ENCODE results near the gene EPHA5.
"Not testable (repeated sequence)": the region's sequence is repeated elsewhere in the genome, so short reads cannot be mapped to it uniquely, and the experiment has no call there.

The EPHA5 gene

GRCh38 chr4:65343342-65343741 lies 326.9 kb downstream of the EPHA5 start:
- TF ChIP-seq Cebpa-rat (IDR thresholded peaks at IDR 0.05) = no peak
- H3K36me3 ChIP-seq = no peaks in the 10 kb centered on the region
- no peaks in the 10 kb centered on the region for H3K4me1 ChIP-seq
- no peaks in the 10 kb centered on the region for H4K20me1 ChIP-seq
- H3K9me3 ChIP-seq = no peaks in the 10 kb centered on the region
- no peak overlapping the region for H3K4me2 ChIP-seq
- H3K27me3 ChIP-seq = no peaks in the 10 kb centered on the region
- no peak overlapping the region for H3K9ac ChIP-seq
- H3K4me3 ChIP-seq = no peak overlapping the region
- H3K27ac ChIP-seq = no peak overlapping the region

GRCh38 chr4:65341557-65341956 lies 328.7 kb downstream of the EPHA5 start:
- no peak overlapping the region for H3K9ac ChIP-seq
- H3K4me3 ChIP-seq = no peak overlapping the region
- H4K20me1 ChIP-seq = no peaks in the 10 kb centered on the region
- no peaks in the 10 kb centered on the region for H3K36me3 ChIP-seq
- no peak overlapping the region for H3K27ac ChIP-seq
- no peak for TF ChIP-seq Cebpa-rat (IDR thresholded peaks at IDR 0.05)
- no peak overlapping the region for H3K4me2 ChIP-seq
- H3K27me3 ChIP-seq = no peaks in the 10 kb centered on the region
- H3K4me1 ChIP-seq = no peaks in the 10 kb centered on the region
- no peaks in the 10 kb centered on the region for H3K9me3 ChIP-seq

GRCh38 chr4:65340382-65341109 lies 329.7 kb downstream of the EPHA5 start:
- H3K27ac ChIP-seq = no peak overlapping the region
- H3K4me3 ChIP-seq = no peak overlapping the region
- H4K20me1 ChIP-seq = no peaks in the 10 kb centered on the region
- no peak overlapping the region for H3K9ac ChIP-seq
- H3K4me1 ChIP-seq = no peaks in the 10 kb centered on the region
- no peak for TF ChIP-seq Cebpa-rat (IDR thresholded peaks at IDR 0.05)
- H3K27me3 ChIP-seq = no peaks in the 10 kb centered on the region
- no peaks in the 10 kb centered on the region for H3K36me3 ChIP-seq
- H3K4me2 ChIP-seq = no peak overlapping the region
- H3K9me3 ChIP-seq = no peaks in the 10 kb centered on the region

- Histone ChIP-seq H3K9ac (no peak overlapping the region), H3K36me3 (no peaks in the 10 kb centered on the region), H3K4me2 (no peak overlapping the region), H3K9me3 (no peaks in the 10 kb centered on the region), H3K4me3 (no peak overlapping the region), H3K4me1 (no peaks in the 10 kb centered on the region), H3K27ac (no peak overlapping the region), H3K27me3 (no peaks in the 10 kb centered on the region), H4K20me1 (no peaks in the 10 kb centered on the region)
- TF ChIP-seq Cebpa-rat (IDR thresholded peaks at IDR 0.05) = no peak
Measured at GRCh38 chr4:65337371-65337770, 332.9 kb downstream of the EPHA5 start.

GRCh38 chr4:65336465-65336864 lies 333.8 kb downstream of the EPHA5 start:
- Histone ChIP-seq H3K4me1 (no peaks in the 10 kb centered on the region), H3K27ac (no peak overlapping the region), H3K9ac (no peak overlapping the region), H3K4me2 (no peak overlapping the region), H3K9me3 (no peaks in the 10 kb centered on the region), H3K4me3 (no peak overlapping the region), H4K20me1 (no peaks in the 10 kb centered on the region), H3K27me3 (no peaks in the 10 kb centered on the region), H3K36me3 (no peaks in the 10 kb centered on the region)
- no peak for TF ChIP-seq Cebpa-rat (IDR thresholded peaks at IDR 0.05)

- no peaks in the 10 kb centered on the region for H3K9me3 ChIP-seq
- H3K27ac ChIP-seq = no peak overlapping the region
- H3K4me3 ChIP-seq = no peak overlapping the region
Measured at GRCh38 chr4:65316534-65316933, 353.8 kb downstream of the EPHA5 start.

GRCh38 chr4:65311120-65311519 lies 359.2 kb downstream of the EPHA5 start:
- Histone ChIP-seq H4K20me1 (no peaks in the 10 kb centered on the region), H3K9me3 (no peaks in the 10 kb centered on the region), H3K4me2 (no peak overlapping the region), H3K9ac (no peak overlapping the region), H3K4me3 (no peak overlapping the region), H3K36me3 (no peaks in the 10 kb centered on the region), H3K27ac (no peak overlapping the region), H3K4me1 (no peaks in the 10 kb centered on the region), H3K27me3 (no peaks in the 10 kb centered on the region)
- TF ChIP-seq Cebpa-rat (IDR thresholded peaks at IDR 0.05) = no peak

More at GRCh38 chr4:65316534-65316933, 353.8 kb downstream of the EPHA5 start:
- H4K20me1 ChIP-seq = no peaks in the 10 kb centered on the region
- TF ChIP-seq Cebpa-rat (IDR thresholded peaks at IDR 0.05) = no peak
- no peak overlapping the region for H3K9ac ChIP-seq
- no peaks in the 10 kb centered on the region for H3K36me3 ChIP-seq
- H3K4me1 ChIP-seq = no peaks in the 10 kb centered on the region
- H3K27me3 ChIP-seq = no peaks in the 10 kb centered on the region
- H3K4me2 ChIP-seq = no peak overlapping the region

GRCh38 chr4:65310586-65310985 lies 359.7 kb downstream of the EPHA5 start:
- H3K36me3 ChIP-seq = no peaks in the 10 kb centered on the region
- no peak for TF ChIP-seq Cebpa-rat (IDR thresholded peaks at IDR 0.05)
- H3K9ac ChIP-seq = no peak overlapping the region
- no peak overlapping the region for H3K4me3 ChIP-seq
- no peak overlapping the region for H3K4me2 ChIP-seq
- no peaks in the 10 kb centered on the region for H3K9me3 ChIP-seq
- no peaks in the 10 kb centered on the region for H3K4me1 ChIP-seq
- no peaks in the 10 kb centered on the region for H3K27me3 ChIP-seq
- H4K20me1 ChIP-seq = no peaks in the 10 kb centered on the region
- H3K27ac ChIP-seq = no peak overlapping the region

- H3K4me2 ChIP-seq, H3K27ac ChIP-seq, H3K27me3 ChIP-seq, H3K9me3 ChIP-seq, H3K4me1 ChIP-seq, H3K4me3 ChIP-seq, H3K36me3 ChIP-seq, H3K9ac ChIP-seq, H4K20me1 ChIP-seq: not testable (repeated sequence)
Measured at GRCh38 chr4:65308626-65309025, 361.7 kb downstream of the EPHA5 start.

GRCh38 chr4:65302145-65302544 lies 368.1 kb downstream of the EPHA5 start:
- H3K27me3 ChIP-seq = no peaks in the 10 kb centered on the region
- H3K4me1 ChIP-seq = no peaks in the 10 kb centered on the region
- no peaks in the 10 kb centered on the region for H3K36me3 ChIP-seq
- H3K27ac ChIP-seq = no peak overlapping the region
- H3K9ac ChIP-seq = no peak overlapping the region
- H3K4me2 ChIP-seq = no peak overlapping the region
- TF ChIP-seq Cebpa-rat (IDR thresholded peaks at IDR 0.05) = no peak
- H3K9me3 ChIP-seq = no peaks in the 10 kb centered on the region
- no peak overlapping the region for H3K4me3 ChIP-seq
- H4K20me1 ChIP-seq = no peaks in the 10 kb centered on the region

- Histone ChIP-seq H4K20me1 (no peaks in the 10 kb centered on the region), H3K9me3 (no peaks in the 10 kb centered on the region), H3K4me2 (no peak overlapping the region), H3K4me1 (no peaks in the 10 kb centered on the region), H3K36me3 (no peaks in the 10 kb centered on the region), H3K9ac (no peak overlapping the region), H3K4me3 (no peak overlapping the region), H3K27me3 (no peaks in the 10 kb centered on the region), H3K27ac (no peak overlapping the region)
- TF ChIP-seq Cebpa-rat (IDR thresholded peaks at IDR 0.05) = no peak
Measured at GRCh38 chr4:65296246-65296645, 374.0 kb downstream of the EPHA5 start.

All from BLaER1 (cell line).